Measurements from ENCODE around the gene AQR.
A peak's percentile ranks its signal among the peaks of the same experiment; 100 is the strongest.

The AQR gene

DNA sequence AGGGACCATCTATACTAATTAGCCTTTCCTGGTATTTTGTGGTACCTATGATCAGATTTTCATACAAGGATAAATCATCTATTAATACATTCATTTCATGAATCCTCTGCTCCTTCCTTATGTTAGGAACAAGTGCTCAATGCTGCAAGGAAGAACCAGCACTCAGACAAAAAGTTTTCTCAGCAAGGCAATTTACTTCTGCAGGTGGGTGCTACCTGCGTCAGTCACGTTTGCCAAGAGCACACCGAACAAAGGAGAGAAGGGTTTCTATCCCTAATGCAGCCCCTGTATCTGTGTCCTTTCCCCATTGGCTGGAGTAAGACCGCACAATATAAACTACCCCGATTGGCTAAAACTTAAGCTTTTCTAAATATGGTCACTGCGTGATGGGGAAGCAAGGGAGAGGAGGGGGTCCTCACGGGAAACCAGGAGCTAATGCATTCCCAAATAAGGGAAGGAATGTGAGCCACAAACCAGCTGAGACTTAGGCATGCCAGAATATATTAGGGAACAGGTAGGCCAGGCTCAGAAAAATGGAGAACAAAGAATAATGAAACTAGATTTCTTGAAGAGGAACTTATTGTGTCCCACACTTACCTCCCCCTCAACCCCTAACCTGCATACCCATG lies 76.5 kb downstream of the AQR start:
- no peak overlapping the region for H3K4me3 Mint-ChIP-seq
- H3K27ac Mint-ChIP-seq (ENCODE audit: low read depth) = no peak overlapping the region
- ATAC-seq (replicated peaks; ENCODE audit: extremely low read depth, poor library complexity, severe bottlenecking) (no peak), DNase-seq (ENCODE audit: low spot score in 2 of 2) (no peak)
- no peaks in the 10 kb centered on the region for H3K27me3 Mint-ChIP-seq
- peaks cover 11% of the 10 kb centered on the region for H3K9me3 Mint-ChIP-seq
- peaks cover 56% of the 10 kb centered on the region for H3K36me3 Mint-ChIP-seq (ENCODE audit: insufficient read depth)
- H3K4me1 Mint-ChIP-seq = peaks cover 10% of the 10 kb centered on the region

DNA sequence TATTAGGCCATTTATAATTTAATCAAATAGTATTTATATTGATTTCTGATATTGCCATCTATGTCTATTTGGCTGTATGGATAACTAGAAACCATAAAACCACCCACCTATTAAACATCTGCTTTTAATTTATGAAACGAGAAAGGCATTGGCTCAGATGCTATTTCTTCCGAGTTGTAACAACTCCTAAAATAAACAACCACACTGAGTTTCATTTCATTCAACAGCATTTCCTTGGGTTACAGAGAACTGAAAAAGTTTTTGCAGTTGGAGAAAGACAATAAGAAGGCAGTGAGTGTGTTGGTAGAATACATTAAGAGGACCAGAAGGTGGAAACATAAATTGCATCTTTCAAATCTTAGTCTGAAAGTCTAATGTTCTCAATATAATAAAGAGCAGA lies 79.1 kb downstream of the AQR start:
- Mint-ChIP-seq H3K27me3 (no peaks in the 10 kb centered on the region), H3K4me3 (no peak overlapping the region), H3K9me3 (peaks cover 11% of the 10 kb centered on the region), H3K36me3 (ENCODE audit: insufficient read depth) (peaks cover 58% of the 10 kb centered on the region), H3K27ac (ENCODE audit: low read depth) (no peak overlapping the region), H3K4me1 (peaks cover 10% of the 10 kb centered on the region)
- ATAC-seq (replicated peaks; ENCODE audit: extremely low read depth, poor library complexity, severe bottlenecking) (no peak), DNase-seq (ENCODE audit: low spot score in 2 of 2) (no peak)

DNA sequence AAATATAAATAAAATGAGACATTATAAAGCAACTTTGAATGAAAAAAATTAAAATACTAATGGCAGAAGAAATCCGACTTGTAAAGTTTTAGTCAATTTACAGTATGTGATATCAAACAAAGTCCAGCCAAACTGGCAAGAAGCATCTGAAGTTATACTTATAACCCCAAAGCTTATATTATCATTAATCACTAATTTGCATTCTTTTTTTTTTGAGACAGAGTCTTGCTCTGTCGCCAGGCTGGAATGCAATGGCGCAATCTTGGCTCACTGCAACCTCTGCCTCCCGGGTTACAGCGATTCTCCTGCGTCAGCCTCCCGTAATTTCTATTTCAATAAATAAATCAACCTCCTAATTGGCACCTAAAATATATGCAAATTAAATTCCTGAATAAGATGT lies 80.1 kb downstream of the AQR start:
- Mint-ChIP-seq H3K27me3 (no peaks in the 10 kb centered on the region), H3K9me3 (peaks cover 11% of the 10 kb centered on the region), H3K36me3 (ENCODE audit: insufficient read depth) (peaks cover 61% of the 10 kb centered on the region), H3K27ac (ENCODE audit: low read depth) (no peak overlapping the region), H3K4me3 (no peak overlapping the region), H3K4me1 (peaks cover 10% of the 10 kb centered on the region)
- DNase-seq (ENCODE audit: low spot score in 2 of 2) (no peak), ATAC-seq (replicated peaks; ENCODE audit: extremely low read depth, poor library complexity, severe bottlenecking) (no peak)

DNA sequence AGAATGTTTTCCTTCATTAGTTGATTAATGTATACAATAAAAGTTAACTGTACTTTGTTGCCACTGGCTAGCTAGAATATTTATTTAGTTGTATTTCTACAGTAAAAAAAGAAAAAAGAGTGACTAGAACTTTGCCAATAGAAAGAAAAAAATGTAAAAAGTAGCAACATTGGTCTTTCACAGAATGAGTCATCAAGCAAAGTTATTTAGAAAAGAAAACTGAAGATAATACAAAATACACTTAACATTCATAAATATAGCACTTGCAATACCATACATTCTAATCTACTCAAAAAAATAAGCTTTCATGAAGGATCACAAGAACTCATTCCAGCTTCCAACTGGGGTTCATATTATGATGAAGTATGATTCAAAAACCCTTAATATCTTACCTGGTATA lies 83.4 kb downstream of the AQR start:
- Mint-ChIP-seq H3K27ac (ENCODE audit: low read depth) (no peak overlapping the region), H3K4me3 (no peak overlapping the region), H3K27me3 (no peaks in the 10 kb centered on the region), H3K4me1 (peaks cover 7% of the 10 kb centered on the region), H3K9me3 (no peaks in the 10 kb centered on the region), H3K36me3 (ENCODE audit: insufficient read depth) (peaks cover 64% of the 10 kb centered on the region)
- no peak for ATAC-seq (replicated peaks; ENCODE audit: extremely low read depth, poor library complexity, severe bottlenecking)
- DNase-seq (ENCODE audit: low spot score in 2 of 2) = no peak

DNA sequence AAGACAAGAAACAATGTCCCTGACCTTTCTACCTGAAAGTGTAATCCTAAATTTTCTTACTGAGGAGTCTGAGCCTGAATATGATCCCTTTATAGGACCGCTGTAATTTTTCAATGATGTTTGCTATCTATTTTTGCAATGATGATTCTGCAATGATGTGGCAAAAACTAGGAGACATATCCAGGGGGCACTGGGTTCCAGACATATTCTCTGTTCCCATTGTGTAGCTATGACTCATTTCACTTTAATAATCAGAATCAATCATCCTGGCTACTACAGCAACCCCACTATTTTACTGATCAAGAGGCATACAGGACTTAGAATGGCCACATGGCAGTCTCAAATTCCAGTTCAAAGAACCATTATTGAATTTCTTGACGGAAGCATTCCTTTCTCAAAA lies 85.9 kb downstream of the AQR start:
- H3K27me3 Mint-ChIP-seq = no peaks in the 10 kb centered on the region
- ATAC-seq (replicated peaks; ENCODE audit: extremely low read depth, poor library complexity, severe bottlenecking) (no peak), DNase-seq (ENCODE audit: low spot score in 2 of 2) (no peak)
- no peak overlapping the region for H3K4me3 Mint-ChIP-seq
- no peak overlapping the region for H3K27ac Mint-ChIP-seq (ENCODE audit: low read depth)
- peaks cover 65% of the 10 kb centered on the region for H3K36me3 Mint-ChIP-seq (ENCODE audit: insufficient read depth)
- no peaks in the 10 kb centered on the region for H3K9me3 Mint-ChIP-seq
- no peaks in the 10 kb centered on the region for H3K4me1 Mint-ChIP-seq

DNA sequence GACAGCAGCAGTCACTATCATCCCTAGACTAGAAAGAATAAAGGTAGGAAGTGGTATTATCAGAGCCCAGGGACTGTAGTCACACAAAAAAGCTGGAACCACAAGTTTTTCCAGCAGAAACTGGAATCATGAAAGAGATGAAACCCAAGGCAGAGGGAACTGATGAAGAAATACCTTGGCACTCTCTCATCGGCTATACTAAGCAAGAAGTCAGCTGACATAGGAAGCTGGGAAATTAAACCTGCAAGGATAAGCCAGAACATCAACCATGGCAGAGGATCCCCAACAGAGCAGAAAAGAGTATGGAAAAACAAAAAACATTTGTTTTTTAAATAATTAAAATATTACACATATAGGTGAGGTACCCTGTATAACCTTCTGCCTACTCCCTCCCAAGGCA lies 86.5 kb downstream of the AQR start:
- Mint-ChIP-seq H3K36me3 (ENCODE audit: insufficient read depth) (peaks cover 67% of the 10 kb centered on the region), H3K27ac (ENCODE audit: low read depth) (no peak overlapping the region), H3K27me3 (no peaks in the 10 kb centered on the region), H3K4me3 (no peak overlapping the region), H3K4me1 (no peaks in the 10 kb centered on the region), H3K9me3 (no peaks in the 10 kb centered on the region)
- DNase-seq (ENCODE audit: low spot score in 2 of 2) (no peak), ATAC-seq (replicated peaks; ENCODE audit: extremely low read depth, poor library complexity, severe bottlenecking) (no peak)

DNA sequence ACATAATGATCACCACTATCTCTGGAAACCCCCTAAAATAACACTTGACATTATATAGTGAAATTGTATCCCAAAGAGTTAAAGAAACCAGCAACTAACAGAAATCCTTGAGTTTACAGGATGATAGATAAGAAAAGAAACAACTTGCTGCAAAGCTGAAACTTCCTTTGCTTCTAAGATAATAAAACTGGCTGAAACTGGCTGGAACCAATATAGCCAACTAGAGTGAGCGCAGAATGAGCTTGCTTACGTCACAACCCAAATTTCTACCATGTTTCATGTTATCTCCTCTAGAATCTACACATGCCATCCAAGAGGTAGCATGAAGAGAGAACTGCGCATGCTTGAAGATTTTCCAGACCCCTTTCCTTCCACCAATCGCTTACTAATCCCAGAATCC lies 90.4 kb downstream of the AQR start:
- no peak for DNase-seq (ENCODE audit: low spot score in 2 of 2)
- Mint-ChIP-seq H3K36me3 (ENCODE audit: insufficient read depth) (peaks cover 47% of the 10 kb centered on the region), H3K9me3 (no peaks in the 10 kb centered on the region), H3K27me3 (no peaks in the 10 kb centered on the region), H3K4me3 (no peak overlapping the region), H3K4me1 (no peaks in the 10 kb centered on the region), H3K27ac (ENCODE audit: low read depth) (no peak overlapping the region)
- ATAC-seq (replicated peaks; ENCODE audit: extremely low read depth, poor library complexity, severe bottlenecking) = no peak

DNA sequence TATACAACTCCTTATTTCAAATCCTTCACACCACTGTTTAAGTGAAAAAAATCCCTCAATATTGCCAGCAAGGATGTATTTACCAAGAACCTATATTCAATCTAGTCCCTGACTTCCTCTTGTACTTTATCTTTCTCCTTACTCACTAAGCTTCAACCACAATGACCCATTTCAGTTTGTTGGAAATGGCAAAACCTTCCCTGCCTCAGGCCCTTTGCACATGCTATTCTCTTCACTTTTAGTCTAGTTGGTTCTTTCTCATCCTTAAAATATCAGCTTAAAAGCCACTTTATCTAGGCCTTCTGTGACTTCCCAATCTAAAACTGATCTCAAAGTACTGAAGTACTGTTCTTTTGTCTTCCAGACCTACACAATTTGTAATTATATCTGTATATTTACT lies 92.9 kb downstream of the AQR start:
- ATAC-seq (replicated peaks; ENCODE audit: extremely low read depth, poor library complexity, severe bottlenecking) = no peak
- peak overlapping the region; percentile 4 for H3K27ac Mint-ChIP-seq (ENCODE audit: low read depth)
- H3K36me3 Mint-ChIP-seq (ENCODE audit: insufficient read depth) = peaks cover 44% of the 10 kb centered on the region
- no peaks in the 10 kb centered on the region for H3K27me3 Mint-ChIP-seq
- no peaks in the 10 kb centered on the region for H3K9me3 Mint-ChIP-seq
- H3K4me3 Mint-ChIP-seq = no peak overlapping the region
- DNase-seq (ENCODE audit: low spot score in 2 of 2) = no peak
- H3K4me1 Mint-ChIP-seq = no peaks in the 10 kb centered on the region

DNA sequence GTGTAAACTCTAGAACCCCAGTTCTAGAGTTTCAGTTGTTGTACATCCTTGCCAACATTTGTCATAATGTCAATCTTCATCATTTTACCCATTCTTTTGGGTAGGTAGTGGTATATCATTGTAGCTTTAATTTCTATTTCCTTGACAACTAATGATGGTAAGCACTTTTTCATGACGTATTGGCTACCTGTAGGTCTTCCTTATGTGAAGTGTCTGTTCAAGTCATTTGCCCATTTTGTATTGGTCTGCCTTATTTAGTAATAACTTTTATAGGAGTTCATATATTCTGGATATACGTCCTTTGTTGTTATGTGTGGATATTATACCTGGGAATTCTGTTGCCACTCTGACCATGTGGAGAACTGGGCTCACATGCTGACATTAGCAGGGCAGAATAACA lies 100.4 kb downstream of the AQR start:
- DNase-seq (ENCODE audit: low spot score in 2 of 2) (no peak), ATAC-seq (replicated peaks; ENCODE audit: extremely low read depth, poor library complexity, severe bottlenecking) (no peak)
- no peaks in the 10 kb centered on the region for H3K9me3 Mint-ChIP-seq
- no peaks in the 10 kb centered on the region for H3K4me1 Mint-ChIP-seq
- peaks cover 35% of the 10 kb centered on the region for H3K36me3 Mint-ChIP-seq (ENCODE audit: insufficient read depth)
- no peaks in the 10 kb centered on the region for H3K27me3 Mint-ChIP-seq
- no peak overlapping the region for H3K27ac Mint-ChIP-seq (ENCODE audit: low read depth)
- H3K4me3 Mint-ChIP-seq = no peak overlapping the region

DNA sequence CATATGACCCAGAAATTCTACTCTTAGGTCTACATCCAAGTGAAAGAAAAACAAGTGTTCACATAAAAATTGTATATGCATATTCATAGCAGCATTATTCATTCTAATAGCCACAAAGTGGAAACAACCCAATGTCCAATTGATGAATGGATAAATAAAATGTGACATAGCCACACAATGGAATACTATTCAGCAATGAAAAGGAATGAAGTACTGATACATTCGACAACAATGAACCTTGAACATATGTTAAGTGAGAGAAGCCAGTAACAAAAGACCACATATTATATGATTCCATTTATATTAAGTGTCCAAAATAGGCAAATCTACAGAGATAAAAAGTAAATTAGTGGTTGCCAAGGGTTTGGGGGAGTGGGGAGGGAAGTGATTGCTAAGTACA lies 104.0 kb downstream of the AQR start:
- H3K27ac Mint-ChIP-seq (ENCODE audit: low read depth) = no peak overlapping the region
- H3K9me3 Mint-ChIP-seq = no peaks in the 10 kb centered on the region

DNA sequence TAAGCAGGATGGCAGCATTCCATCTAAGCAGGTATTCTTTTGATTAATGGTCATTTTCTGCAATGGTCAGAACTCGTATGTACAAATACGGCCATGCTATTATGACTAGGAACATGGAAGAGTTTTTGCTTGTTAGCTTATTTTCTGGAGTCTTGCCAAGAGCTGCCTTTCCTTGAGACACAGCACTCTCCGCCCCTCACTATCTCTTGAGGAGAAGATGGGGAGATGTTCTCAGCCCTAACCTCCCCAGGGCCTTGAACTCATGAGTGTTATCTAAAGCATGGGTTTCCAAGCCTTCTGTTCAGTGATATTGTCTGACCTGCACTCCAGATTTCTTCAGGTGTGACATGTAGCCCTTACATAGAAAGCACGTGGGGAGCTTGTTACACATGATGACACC lies 108.3 kb downstream of the AQR start:
- no peaks in the 10 kb centered on the region for H3K9me3 Mint-ChIP-seq
- no peaks in the 10 kb centered on the region for H3K4me1 Mint-ChIP-seq
- no peaks in the 10 kb centered on the region for H3K27me3 Mint-ChIP-seq
- DNase-seq (ENCODE audit: low spot score in 2 of 2) (no peak), ATAC-seq (replicated peaks; ENCODE audit: extremely low read depth, poor library complexity, severe bottlenecking) (no peak)
- peaks cover 36% of the 10 kb centered on the region for H3K36me3 Mint-ChIP-seq (ENCODE audit: insufficient read depth)
- H3K27ac Mint-ChIP-seq (ENCODE audit: low read depth) = no peak overlapping the region
- H3K4me3 Mint-ChIP-seq = no peak overlapping the region

More for the DNA sequence above, 104.0 kb downstream of the AQR start:
- Mint-ChIP-seq H3K4me3 (no peak overlapping the region), H3K27me3 (no peaks in the 10 kb centered on the region), H3K36me3 (ENCODE audit: insufficient read depth) (peaks cover 27% of the 10 kb centered on the region), H3K4me1 (no peaks in the 10 kb centered on the region)
- no peak for ATAC-seq (replicated peaks; ENCODE audit: extremely low read depth, poor library complexity, severe bottlenecking)
- DNase-seq (ENCODE audit: low spot score in 2 of 2) = no peak

DNA sequence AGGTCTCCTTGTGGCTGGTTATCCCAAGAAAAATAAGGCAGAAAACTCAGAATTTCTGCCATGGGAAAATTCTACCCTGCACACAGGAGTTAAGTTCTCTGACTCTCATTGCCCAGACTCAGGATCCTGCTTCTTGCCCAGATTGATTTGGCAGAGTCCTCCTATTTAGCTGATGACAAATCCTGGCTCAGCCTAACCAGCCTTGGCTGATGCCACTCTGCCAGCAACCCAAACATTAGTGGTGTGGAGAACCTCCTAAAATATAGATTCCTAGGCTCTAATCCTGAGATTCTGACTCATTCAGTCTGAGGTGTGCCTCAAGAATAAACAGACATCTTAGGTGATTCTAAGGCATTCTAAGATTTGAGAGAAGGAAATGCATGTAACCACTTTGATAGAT lies 113.6 kb downstream of the AQR start:
- Mint-ChIP-seq H3K27me3 (no peaks in the 10 kb centered on the region), H3K4me1 (no peaks in the 10 kb centered on the region), H3K4me3 (no peak overlapping the region), H3K36me3 (ENCODE audit: insufficient read depth) (peaks cover 33% of the 10 kb centered on the region), H3K9me3 (no peaks in the 10 kb centered on the region), H3K27ac (ENCODE audit: low read depth) (no peak overlapping the region)
- ATAC-seq (replicated peaks; ENCODE audit: extremely low read depth, poor library complexity, severe bottlenecking) = no peak
- no peak for DNase-seq (ENCODE audit: low spot score in 2 of 2)

DNA sequence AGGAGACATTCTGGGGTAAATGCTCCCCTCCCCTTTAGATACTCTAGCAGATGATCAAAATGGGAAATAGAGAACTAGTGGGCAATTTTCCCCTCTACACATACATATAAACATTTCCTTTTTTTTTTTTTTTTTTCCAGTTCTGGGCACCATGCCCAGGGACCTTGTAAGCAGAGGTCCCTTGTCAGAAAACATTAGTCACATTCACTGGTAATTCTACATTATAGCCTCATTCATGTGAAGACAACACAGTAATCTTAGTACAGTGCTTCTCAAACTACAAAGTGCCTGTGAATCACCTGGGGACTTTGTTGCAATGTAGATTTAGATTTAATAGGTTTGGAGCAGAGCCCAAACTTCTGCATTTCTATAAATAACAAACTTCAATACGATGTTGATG lies 114.1 kb downstream of the AQR start:
- no peak overlapping the region for H3K4me3 Mint-ChIP-seq
- DNase-seq (ENCODE audit: low spot score in 2 of 2) (no peak), ATAC-seq (replicated peaks; ENCODE audit: extremely low read depth, poor library complexity, severe bottlenecking) (no peak)
- no peaks in the 10 kb centered on the region for H3K27me3 Mint-ChIP-seq
- H3K9me3 Mint-ChIP-seq = no peaks in the 10 kb centered on the region
- H3K27ac Mint-ChIP-seq (ENCODE audit: low read depth) = no peak overlapping the region
- no peaks in the 10 kb centered on the region for H3K4me1 Mint-ChIP-seq
- peaks cover 33% of the 10 kb centered on the region for H3K36me3 Mint-ChIP-seq (ENCODE audit: insufficient read depth)

DNA sequence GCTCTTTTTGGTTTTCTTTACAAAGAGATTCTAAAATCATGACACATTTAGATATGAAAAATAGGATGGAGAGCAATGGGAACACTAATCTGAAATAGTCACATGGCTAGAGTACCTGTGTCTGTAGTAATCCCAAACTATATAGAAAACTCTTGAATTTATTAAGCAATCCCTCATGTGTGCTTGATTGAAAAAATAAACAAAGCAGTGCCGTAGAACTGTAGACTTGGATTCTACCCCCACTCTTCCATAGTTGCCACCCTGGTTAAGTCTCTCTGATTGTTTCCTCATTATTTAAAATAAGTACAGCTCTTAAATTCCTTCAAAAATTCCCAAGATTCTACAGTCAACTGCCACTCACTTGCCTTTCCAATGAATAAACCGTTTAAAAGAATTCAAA lies 115.3 kb downstream of the AQR start:
- ATAC-seq (replicated peaks; ENCODE audit: extremely low read depth, poor library complexity, severe bottlenecking) = no peak
- Mint-ChIP-seq H3K27me3 (no peaks in the 10 kb centered on the region), H3K4me3 (no peak overlapping the region), H3K4me1 (no peaks in the 10 kb centered on the region), H3K27ac (ENCODE audit: low read depth) (no peak overlapping the region), H3K36me3 (ENCODE audit: insufficient read depth) (peaks cover 24% of the 10 kb centered on the region), H3K9me3 (no peaks in the 10 kb centered on the region)
- DNase-seq (ENCODE audit: low spot score in 2 of 2) = no peak

Data from central memory CD8-positive, alpha-beta T cell (primary cell).